ENCODE data around the gene GTF3C4. TPM values are rescaled to one million over a fixed set of nuclear protein-coding genes. Genes with fewer than 3 reads are reported as not detected.

The GTF3C4 gene
- total RNA-seq, 1 experiment from 2014 or later: 42.5 TPM

- no peak overlapping the region for H3T11ph ChIP-seq (ENCODE audit: low read length)
- no peak overlapping the region for H3K23ac ChIP-seq (ENCODE audit: insufficient read length, low read depth, low read length)
- TF ChIP-seq, protein P1, sequence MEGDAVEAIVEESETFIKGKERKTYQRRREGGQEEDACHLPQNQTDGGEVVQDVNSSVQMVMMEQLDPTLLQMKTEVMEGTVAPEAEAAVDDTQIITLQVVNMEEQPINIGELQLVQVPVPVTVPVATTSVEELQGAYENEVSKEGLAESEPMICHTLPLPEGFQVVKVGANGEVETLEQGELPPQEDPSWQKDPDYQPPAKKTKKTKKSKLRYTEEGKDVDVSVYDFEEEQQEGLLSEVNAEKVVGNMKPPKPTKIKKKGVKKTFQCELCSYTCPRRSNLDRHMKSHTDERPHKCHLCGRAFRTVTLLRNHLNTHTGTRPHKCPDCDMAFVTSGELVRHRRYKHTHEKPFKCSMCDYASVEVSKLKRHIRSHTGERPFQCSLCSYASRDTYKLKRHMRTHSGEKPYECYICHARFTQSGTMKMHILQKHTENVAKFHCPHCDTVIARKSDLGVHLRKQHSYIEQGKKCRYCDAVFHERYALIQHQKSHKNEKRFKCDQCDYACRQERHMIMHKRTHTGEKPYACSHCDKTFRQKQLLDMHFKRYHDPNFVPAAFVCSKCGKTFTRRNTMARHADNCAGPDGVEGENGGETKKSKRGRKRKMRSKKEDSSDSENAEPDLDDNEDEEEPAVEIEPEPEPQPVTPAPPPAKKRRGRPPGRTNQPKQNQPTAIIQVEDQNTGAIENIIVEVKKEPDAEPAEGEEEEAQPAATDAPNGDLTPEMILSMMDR (conservative IDR thresholded peaks at IDR 0.05): no peak
- H3K27me3 ChIP-seq (ENCODE audit: insufficient read depth, low read length): no peaks in the 10 kb centered on the region
- DNase-seq: no peak
- H3K4me2 ChIP-seq (ENCODE audit: insufficient read depth, insufficient read length, low read length): no peak overlapping the region
- no peak overlapping the region for H4K8ac ChIP-seq (replicated peaks; ENCODE audit: insufficient read length, low read depth, low read length)
- H2AK5ac ChIP-seq (ENCODE audit: insufficient read length, low read length): no peak overlapping the region
- H2BK15ac ChIP-seq (ENCODE audit: low read depth, low read length): no peak overlapping the region
- no peak overlapping the region for H3K9ac ChIP-seq (ENCODE audit: extremely low read depth, insufficient read length, low read length)
- H2BK20ac ChIP-seq (ENCODE audit: low read depth, low read length, poor library complexity, severe bottlenecking): no peak overlapping the region
- Mint-ChIP-seq H3K27ac (no peak overlapping the region), H3K9me3 (no peaks in the 10 kb centered on the region), H3K27me3 (ENCODE audit: low read depth) (no peaks in the 10 kb centered on the region), H3K4me3 (no peak overlapping the region), H3K4me1 (peaks cover 18% of the 10 kb centered on the region in 2 experiments), H3K36me3 (ENCODE audit: insufficient read depth in 1 of 3, low read depth in 3 of 3) (peaks cover 20 to 34% (median 30%) of the 10 kb centered on the region in 3 experiments)
- H2BK12ac ChIP-seq (ENCODE audit: insufficient read length, low read depth, low read length): no peak overlapping the region
- H3K27ac ChIP-seq (ENCODE audit: insufficient read length, low read depth, low read length): no peak overlapping the region
- H3K56ac ChIP-seq (ENCODE audit: insufficient read length, low read depth, low read length): no peak overlapping the region
- H3K18ac ChIP-seq (ENCODE audit: insufficient read length, low read depth, low read length): no peak overlapping the region
- H3K79me2 ChIP-seq (ENCODE audit: insufficient read depth, low read length): peaks cover 6% of the 10 kb centered on the region; the same call in 1 of the 2 replicates
- H3K79me1 ChIP-seq (ENCODE audit: insufficient read depth, low read depth, low read length, poor library complexity, severe bottlenecking): peaks cover 6% of the 10 kb centered on the region
- H3K9me3 ChIP-seq (ENCODE audit: control insufficient read depth, low read depth, low read length): no peaks in the 10 kb centered on the region
- no peak overlapping the region for H4K91ac ChIP-seq (ENCODE audit: insufficient read length, low read depth, low read length)
- no peak overlapping the region for H3K14ac ChIP-seq (ENCODE audit: insufficient read depth, low read length)
- no peak overlapping the region for H4K5ac ChIP-seq (ENCODE audit: insufficient read length, low read depth, low read length)
- H4K20me1 ChIP-seq (ENCODE audit: control insufficient read depth, insufficient read depth, insufficient read length): no peaks in the 10 kb centered on the region
- no peak overlapping the region for H2AFZ ChIP-seq (ENCODE audit: low read length)
- no peak overlapping the region for H2BK5ac ChIP-seq (ENCODE audit: insufficient read length, low read length)
- H3K4me1 ChIP-seq (ENCODE audit: insufficient read depth, low read length): peaks cover 4% of the 10 kb centered on the region; the same call in 1 of the 2 replicates
- WGBS (ENCODE audit: extremely low coverage, insufficient read length, low lambda C conversion rate): no CpG with 5 or more reads among the region's 2 CpGs
- no peak overlapping the region for H2BK120ac ChIP-seq (ENCODE audit: low read depth, low read length, poor library complexity, severe bottlenecking)
- H3K4ac ChIP-seq (ENCODE audit: low read depth, low read length): no peak overlapping the region
- H3K23me2 ChIP-seq (ENCODE audit: insufficient read length, low read depth, low read length, poor library complexity, severe bottlenecking): no peaks in the 10 kb centered on the region
Observed at GRCh38 chr9:132663851-132664250, 6.4 kb upstream of the GTF3C4 start.

All from H9 (cell line).